Limb (tissue), 2 donors: ENCODE results near the gene OR10A3.

Experiments used
- DNase-seq, 2 donors: peaks; one replicate each; pipeline ENCODE4 v3.0.0-alpha.2; 2016; ENCODE audit errors: extremely low spot score in 2 of 2

Gene OR10A3

DNA sequence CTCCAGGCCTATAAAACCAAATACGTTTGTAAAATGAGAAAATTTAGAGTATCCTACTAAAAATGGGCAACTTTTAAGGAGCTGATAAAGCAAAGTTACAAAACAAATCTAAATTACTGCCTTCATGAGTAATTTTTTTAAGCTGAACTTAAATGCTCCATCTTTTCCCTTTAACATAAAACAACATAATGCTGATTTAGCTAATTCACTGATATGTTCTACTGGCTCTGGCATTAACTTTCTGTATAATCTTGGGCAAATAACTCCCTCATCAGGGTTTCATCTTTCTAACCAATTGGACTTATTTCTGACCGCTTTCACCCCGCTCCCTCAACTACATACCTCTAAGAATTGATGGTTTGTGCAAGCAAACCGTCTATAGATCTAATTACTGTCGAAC, 362 bp downstream of the OR10A3 start:
- DNase-seq: no peak

DNA sequence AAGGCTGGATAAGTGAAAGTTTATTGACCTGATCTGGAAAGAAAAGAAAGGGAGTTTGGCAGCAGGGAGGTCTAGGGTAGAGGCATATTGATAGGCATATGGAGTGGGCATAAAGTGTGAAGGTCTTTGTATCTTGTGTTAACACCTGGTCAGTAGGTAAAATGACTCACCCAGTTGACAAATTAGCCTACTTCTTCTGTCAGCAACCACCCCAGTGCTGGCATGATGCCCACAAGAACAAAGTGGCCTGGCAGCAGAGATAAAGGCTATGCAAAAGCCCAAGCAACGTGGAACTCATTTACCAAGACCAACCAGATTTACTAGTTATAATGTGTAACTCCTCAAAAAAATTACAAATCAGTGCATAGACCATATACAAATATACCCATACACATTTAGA, 4.9 kb downstream of the OR10A3 start:
- DNase-seq: no peak

GRCh38 chr11:7931168-7931567, 10.3 kb downstream of the OR10A3 start, which contains the start of gene OR10A6:
Gene OR10A6, minus strand, starts transcription at chr11:7931268. Its CDS starts 2,606 bp downstream, at chr11:7928662.
- DNase-seq: no peak

GRCh38 chr11:7927635-7928034, 13.9 kb downstream of the OR10A3 start:
- no peak for DNase-seq

DNA sequence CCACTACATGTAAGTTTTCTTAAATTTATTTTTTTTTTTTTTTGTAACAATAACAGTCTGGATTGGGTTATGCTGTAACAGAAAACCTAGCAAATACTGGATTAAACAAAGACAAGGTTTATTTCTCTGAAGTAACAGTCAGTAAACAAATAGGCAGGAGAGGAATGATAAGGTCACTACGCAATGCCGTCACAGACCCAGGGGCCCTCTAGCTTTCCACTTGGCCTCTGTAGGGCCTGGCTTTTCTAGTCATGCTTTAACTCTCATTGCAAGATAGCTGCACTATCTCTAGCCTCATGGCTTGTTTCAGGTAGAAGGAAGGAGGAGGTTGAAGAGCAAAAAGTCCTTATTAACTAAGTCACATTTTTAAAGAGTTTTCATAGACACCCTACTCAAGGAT, 17.0 kb downstream of the OR10A3 start:
- no peak for DNase-seq

GRCh38 chr11:7918141-7918540, 23.4 kb downstream of the OR10A3 start:
- DNase-seq: no peak

- DNase-seq: no peak
These were observed 30.5 kb downstream of the OR10A3 start for GRCh38 chr11:7911011-7911410.

DNA sequence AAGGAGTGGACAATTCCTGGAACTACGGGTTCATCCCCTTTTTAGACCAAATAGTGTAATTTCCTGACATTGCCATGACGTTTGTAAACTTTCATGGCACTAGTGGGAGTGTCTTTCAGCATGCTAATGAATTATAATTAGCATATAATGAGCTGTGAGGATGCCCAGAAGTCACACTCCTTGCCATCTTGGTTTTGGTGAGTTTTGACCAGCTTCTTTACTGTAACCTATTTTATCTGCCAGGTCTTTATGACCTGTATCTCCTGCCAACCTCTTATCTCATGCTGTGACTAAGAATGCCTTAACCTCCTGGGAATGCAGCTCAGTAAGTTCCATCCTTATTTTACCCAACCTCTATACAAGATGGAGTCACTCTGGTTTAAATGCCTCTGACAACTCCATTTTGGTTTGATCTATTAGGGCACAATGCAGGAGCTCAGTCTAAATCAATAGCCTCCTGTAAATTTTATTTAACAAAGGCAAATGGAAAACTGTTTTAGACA, 31.2 kb downstream of the OR10A3 start:
- no peak for DNase-seq

DNA sequence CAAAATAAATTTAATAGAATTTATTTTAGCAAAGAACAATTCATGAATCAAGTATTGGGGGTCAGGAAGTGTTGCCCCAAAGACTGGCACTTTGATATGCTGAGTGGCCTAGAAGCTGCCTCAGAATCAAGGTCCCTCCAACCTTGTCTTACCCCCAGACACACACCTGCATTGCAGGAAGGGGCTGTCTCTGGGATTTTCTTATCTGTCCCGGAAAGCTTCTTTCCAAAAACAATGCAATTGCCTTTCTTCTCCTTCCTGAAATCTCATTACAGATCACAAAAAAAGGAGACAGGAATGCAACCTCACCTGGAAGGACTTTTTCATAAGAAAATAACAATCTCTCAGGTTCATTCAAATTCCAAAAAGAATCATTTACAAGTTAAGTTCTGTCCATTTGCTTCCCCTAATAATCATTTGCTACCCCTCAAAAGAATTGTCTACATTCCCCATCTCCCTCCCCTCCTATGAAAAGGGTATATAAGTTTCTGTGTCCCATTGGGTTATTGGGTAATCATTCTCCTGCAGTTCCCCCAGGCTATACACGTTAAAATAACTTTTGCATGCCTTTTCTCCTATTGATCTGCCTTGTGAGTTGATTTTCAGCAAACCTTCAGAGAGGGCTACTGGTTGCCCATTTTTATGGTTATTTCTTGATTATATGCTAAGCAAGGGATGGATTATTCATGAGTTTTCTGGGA, 31.8 kb downstream of the OR10A3 start:
- no peak for DNase-seq

- no peak for DNase-seq
These were observed 34.4 kb downstream of the OR10A3 start for GRCh38 chr11:7907121-7907520.

DNA sequence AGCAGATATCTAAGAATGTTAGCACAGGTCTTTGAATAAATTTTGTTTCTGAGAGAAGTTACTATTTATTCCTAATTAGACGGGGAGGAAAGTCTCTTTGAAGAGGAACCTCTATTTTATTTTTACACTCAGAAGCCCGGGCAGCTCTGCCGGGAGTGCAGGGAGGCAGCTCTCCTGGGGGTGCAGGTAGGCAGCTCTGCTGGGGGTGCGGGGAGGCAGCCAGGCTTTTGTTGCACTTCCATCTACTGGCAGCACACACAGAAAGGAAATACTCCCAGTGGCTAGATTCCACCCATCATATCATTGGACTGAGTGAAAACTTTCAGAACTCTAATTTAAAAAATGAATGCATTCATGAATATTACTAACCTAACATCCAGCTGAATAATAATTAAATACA, 35.0 kb downstream of the OR10A3 start:
- no peak for DNase-seq

DNA sequence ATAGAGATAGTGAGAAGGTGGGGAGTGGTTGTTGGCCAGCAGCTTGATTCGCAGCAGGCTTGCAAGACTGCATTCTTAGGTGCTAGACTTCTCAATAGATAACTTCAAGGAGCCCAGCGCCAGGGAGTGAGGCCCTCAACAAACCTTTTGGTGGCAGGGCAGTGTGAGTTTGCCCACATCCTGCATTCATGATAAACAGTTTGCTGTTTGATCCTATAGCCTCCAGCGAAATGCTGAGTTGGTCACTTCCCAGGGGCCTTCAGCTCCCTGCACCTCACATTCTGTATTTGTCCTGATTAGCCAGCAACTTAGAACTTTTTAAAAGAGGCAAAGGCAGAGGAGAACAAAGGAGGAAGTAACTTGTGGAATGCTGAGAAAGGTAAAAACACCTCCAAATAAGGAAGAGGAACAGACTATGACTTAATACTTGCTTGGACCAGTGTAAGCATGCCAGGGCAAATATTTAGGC, 35.5 kb downstream of the OR10A3 start:
- no peak for DNase-seq

GRCh38 chr11:7905549-7905948, 36.0 kb downstream of the OR10A3 start:
- DNase-seq: no peak

DNA sequence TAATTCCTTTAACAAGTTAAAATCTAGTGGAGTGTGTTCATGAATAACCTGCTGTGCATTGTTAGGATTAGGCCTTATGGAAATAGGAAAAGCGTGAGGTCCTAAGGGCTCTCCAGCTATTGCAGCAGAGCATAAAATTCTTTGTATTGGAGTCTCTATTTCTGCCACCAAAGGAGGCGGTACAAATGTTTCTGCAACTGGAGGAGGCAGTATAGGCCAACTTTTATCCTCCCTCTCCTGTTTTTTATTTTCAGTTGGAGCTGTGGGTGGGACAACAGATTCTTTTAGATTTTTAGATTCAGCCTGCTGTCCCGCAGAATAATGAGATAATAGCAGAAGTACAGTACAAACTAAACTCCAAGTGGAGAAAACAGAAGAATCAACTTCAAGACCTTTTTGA, 36.6 kb downstream of the OR10A3 start:
- no peak for DNase-seq

DNA sequence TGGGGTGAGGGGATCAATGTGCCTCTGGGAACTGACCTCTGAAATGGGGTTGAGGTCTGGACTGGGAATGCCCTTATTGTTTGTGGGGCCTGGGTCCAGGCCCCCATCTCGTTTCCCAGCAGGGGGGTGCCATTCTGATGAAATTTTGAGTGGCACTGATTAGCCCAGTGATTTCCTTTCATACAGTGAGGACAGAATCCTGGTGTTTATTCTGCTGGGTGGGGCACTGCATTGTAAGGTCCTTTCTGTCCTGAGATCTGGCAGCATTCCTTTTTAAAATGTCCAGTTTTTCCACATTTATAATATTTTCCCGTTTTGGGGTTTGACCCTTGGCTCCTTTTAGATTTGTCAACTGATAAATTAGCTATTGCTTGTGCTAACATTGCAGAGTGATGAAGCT, 37.6 kb downstream of the OR10A3 start:
- DNase-seq: no peak

DNA sequence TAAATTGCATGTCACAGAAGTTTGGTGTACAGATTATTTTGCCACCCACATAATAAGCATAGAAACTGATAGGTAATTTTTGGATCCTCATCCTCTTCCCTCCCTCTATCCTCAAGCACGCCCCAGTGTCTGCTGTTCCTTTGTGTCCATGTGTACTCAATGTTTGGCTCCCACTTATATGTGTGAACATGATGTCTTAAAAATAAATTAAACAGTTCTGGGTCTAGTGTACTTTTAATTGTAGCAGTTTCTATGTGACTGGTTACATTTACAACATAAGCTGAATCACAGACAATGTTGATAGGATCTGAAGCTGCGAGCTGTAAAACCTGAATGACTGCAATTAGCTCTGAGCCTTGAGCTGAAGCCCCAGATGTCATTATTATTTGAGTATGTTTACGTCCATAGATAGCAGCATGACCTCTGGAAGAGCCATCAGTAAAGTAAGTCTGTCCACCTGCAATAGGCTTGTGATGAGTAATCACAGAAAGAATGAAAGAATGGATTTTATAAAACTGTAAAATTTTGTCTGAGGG, 40.1 kb downstream of the OR10A3 start:
- DNase-seq: no peak

GRCh38 chr11:7900686-7901085, 40.8 kb downstream of the OR10A3 start:
- no peak for DNase-seq

- no peak for DNase-seq
These were observed 42.1 kb downstream of the OR10A3 start for GRCh38 chr11:7899418-7899817.

DNA sequence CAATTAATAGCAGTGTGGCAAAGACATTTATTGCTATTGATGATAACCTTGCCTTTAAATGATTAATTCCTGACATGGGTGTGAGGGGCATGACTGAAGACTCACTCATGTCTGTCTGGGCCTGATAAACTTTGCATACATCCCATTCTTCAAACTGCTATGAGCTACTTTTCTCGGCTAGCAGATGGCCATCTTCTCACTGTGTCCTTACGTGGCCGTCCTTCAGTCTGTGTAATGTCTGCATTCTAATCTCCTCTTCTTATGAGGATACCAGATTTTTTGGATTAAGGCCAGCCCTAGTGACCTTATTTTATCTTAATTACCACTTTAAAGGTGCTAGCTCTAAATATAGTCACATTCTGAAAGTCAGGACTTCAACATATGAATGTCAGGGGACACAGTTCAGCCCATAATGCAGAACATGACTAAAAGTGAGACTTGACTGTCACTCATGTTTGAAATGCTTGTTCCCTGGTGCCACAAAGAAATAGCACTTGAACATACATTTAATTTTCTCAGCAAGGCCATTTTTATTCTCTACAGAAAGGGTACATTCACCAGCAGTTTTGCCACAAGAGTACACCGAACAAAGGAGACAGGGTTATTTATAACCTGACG, 42.7 kb downstream of the OR10A3 start:
- DNase-seq: no peak

- no peak for DNase-seq
These were observed 45.3 kb downstream of the OR10A3 start for GRCh38 chr11:7896009-7896785.

- DNase-seq: no peak
These were observed 47.3 kb downstream of the OR10A3 start for GRCh38 chr11:7894251-7894650.

- DNase-seq: no peak
These were observed 47.7 kb downstream of the OR10A3 start for GRCh38 chr11:7893796-7894195.
